GM18909 (cell line): ENCODE results near the gene FOXJ3.

Experiments used
- ATAC-seq: cut with Tn5 transposase; IDR thresholded peaks from one replicate; pipeline ENCODE4 v1.9.1; 2021; ENCODE audit warnings: mild to moderate bottlenecking; ENCODE audit not compliant: unreplicated experiment, poor library complexity

The FOXJ3 gene

DNA sequence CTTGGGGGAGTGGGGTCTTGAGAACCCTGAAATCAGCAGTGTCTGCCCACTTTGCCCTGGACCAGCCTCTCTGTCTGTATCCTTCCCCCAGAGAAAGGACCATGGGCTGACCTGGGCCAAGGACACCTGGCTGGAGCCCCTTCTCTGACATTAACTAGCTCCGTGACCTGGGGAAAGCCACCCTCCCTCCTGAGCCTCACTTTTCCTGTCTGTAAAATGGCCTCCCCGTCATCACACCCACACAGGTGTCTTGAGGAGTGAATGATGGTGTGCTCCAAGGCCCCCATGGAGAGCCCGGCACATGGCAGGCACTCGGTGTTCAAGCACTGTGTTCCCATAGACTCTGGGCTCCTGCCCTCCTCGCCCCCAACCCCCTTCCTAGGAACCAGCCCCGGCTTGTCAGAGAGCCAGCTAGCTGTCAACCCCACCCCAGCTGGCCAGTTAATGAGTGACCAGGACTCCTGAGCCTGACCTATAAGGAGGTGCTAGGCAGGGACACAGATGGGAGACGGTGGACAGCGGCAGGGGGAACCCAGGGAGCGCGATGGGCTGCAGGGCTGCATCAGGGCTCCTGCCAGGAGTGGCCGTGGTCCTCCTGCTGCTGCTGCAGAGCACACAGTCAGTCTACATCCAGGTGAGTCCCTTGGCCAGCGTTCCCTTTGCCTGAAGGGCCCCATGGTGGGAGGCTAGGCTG, 182.0 kb downstream of the FOXJ3 start, which contains the start of gene GUCA2B:
TSS of gene GUCA2B (plus strand) at position 504 of the 694 bp plus-strand sequence. CDS start at position 545, 41 bp downstream.
- no peak for ATAC-seq

DNA sequence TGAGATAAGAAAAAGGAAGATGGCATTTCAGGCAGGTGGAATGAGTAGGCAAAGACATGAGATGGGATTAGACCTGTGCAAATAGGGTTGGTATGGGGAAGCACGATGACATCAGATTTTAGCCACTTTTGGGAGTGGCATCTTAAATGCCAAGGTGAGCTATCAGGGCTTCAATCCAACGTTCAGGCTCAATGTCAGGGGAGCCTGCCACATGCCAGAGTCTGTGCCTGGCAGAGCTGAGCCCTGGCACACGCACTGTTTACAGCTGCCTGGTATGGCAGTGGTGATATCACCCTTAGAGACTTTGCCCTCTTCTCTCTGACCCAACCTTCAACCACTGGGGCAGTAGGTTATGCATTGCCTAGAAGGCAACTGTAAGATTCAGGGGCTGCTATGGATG, 182.9 kb downstream of the FOXJ3 start:
- no peak for ATAC-seq

DNA sequence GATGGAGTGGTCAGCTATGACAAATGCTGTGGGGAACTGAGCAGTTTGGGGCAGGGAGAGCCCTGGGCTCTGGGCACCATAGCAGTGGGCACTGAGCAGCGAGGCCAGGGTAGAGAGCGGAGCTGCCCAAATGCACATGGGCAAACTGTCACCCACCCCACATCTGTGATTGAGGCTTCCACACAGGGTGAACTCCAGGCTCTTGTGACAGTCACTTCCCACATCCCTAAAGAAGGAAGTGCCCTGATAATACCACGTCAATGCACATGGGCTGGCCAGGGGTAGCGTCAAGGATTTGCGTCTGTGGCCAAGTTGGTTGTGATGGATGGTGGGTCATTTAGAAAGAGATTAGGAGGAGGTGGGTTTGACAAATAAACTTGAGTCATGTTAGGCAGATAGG, 184.4 kb downstream of the FOXJ3 start:
- no peak for ATAC-seq

DNA sequence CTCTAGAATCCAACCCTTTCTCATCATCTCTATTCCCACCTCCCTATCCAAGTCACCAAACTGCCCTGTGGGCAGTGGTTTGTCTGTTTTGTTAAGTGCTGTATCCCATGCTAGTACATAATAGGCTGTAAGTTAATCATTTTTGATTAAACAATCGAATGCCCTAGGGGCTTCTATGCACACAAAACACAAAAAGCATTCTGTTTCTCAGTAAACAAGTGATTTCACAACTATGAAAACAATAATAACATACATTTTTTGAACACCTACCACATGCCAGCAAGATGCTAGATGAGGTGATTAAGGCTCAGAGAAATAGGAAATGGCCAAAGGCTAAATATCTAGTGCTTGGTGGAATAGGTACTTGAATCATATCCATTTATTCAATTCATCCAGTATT, 186.9 kb downstream of the FOXJ3 start:
- no peak for ATAC-seq

DNA sequence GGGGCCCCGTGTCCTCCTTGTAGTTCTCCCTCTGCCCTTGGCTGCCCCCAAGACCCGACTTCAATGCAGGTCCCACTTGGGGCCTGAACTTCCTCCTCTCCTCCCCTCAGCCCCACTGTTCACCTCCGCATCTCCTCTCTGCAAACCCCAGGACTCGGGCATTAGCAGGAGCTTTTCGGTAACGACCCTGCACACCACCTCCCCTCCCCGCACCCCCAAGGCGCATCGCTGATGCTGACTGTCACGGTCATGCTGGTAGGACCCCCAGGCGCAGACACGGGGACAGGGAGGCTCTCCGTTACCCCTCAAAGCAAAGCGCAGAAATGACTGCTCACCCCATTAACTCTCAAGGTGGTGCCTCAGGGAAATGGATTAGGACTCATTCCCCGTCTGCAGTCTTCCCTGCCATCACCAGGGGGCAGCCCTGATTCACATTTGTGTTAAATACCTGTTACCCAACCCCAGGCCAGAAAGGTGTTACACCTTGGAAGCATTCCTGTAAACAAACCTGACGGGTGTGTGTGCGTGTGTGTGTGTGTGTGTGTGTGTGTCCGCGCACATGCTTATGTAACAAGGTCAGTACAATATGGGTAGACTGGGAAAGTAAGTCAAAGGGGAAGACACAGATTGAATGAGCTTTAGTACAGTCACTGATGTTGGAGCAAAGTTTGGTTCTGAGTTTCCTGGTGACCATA, 188.3 kb downstream of the FOXJ3 start:
- ATAC-seq: no peak

DNA sequence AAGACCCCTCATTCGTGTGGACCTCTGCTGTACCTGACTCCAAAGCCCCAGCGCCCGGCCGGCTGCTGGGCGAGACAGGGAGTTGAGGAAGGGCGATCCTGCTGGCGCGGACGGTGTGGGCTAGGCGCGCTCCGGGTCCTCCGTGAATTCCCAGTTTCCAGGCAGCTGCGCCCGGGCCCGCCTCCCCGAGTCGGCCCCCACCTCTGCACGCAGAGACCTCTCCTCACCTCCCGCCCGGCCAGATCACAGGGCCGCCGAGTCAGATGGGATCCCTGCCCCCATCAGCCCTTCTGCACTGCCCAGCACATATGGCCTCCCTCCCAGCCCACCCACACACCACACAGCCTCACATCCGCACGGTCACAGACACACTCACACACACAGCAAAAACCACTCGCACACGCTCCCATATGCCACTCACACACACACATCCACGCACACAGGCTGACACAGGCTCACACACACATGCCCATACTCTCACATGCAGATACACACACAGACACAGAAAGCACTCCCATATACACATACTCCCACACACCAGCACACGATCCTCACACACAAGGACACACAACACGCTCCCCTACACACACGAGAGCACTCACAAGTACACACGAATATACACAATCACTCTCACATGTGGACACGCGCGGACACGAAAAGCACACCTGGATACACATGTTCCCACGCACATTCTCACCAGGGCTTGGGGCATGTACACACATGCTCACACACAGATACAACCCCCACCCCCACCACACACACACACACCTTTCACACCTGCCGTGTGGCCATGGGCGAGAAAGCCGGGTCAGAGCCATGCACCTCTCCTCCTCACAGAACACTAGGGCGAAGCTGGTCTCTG, 189.0 kb downstream of the FOXJ3 start:
- ATAC-seq: no peak

DNA sequence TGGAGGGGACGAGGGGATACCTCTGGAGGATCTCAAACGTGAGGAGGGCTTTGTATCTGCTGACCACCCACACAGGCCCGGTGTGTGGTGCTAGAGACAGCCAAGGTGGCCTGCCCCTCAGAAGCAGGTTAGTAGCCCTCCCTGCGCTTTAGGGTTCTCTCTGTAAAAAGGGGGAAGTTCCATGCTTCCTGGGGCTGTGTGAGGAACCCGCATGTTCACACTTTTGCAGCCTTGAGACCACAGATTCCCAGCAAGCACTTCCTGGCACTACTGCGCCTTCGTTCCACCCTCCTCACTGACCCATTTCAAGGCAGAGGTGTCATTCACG, 189.7 kb downstream of the FOXJ3 start:
- no peak for ATAC-seq

DNA sequence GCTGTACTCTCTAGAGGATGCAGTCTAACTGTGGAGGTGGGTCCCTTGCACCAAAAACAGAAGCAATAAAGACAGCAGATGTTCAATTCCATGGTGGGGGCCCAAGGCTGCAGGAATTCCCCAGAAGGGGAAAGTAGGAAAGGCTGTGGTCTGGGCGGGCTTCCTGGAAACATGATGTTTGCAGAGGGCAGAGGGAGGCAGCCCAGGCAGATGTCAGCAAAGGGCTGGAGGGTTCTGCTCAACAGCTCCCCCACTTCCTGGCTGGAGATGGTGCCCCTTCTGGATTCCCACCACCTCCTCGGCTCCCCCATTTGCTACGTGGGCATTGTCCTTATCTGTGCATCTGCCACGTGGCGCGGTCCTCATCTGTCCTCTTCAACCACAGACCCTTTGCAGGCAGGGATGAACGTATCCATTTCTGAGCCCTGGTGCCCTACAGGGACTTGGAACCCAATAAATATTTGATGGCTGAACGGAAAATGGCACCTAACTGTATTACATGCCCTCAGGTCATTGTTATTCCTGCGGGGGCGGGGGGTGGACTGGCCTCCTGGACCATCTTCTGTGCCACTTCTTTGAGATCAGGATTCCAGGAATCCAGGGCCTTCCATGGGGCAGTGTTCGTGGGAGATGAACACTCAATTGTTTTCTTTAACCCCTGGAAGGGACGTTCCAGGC, 190.2 kb downstream of the FOXJ3 start:
- ATAC-seq: no peak

DNA sequence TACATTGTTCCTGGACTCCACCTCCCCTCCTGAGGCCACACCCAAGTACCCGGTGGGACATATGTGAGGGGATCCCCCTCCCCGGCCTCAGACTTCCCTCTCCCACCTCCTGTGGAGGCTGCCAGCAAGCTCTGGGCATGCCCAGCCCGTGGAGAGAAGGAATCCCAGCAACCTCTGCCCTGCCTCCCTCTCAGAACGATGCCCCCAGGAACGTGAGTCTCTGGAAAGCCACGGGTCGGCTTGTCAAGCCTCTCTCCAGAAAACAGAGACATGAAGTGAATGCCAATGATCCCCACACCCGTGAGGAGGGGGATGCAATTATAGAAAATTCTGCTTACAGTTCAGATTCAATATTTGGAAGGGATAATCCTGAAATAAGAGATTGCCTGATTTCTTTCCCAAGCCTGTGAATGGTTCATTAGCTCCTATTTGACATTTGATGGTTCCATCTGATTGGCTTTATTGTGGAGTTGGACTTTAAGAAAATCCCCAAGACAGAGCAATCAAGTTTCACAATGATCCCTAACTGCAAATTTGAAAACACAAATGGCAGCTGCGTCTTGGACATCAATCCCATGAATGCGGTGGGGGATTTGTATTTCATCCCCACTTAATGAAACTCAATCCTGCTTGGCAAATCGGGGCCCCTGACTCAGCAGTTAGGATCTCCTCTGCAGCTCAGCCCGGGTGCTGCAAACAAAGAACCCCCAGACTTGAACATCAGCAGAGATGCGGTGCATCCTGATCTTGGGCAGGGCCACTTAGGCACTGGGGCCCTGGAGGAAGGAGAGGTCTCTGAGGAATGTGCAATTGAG, 190.9 kb downstream of the FOXJ3 start:
- no peak for ATAC-seq

DNA sequence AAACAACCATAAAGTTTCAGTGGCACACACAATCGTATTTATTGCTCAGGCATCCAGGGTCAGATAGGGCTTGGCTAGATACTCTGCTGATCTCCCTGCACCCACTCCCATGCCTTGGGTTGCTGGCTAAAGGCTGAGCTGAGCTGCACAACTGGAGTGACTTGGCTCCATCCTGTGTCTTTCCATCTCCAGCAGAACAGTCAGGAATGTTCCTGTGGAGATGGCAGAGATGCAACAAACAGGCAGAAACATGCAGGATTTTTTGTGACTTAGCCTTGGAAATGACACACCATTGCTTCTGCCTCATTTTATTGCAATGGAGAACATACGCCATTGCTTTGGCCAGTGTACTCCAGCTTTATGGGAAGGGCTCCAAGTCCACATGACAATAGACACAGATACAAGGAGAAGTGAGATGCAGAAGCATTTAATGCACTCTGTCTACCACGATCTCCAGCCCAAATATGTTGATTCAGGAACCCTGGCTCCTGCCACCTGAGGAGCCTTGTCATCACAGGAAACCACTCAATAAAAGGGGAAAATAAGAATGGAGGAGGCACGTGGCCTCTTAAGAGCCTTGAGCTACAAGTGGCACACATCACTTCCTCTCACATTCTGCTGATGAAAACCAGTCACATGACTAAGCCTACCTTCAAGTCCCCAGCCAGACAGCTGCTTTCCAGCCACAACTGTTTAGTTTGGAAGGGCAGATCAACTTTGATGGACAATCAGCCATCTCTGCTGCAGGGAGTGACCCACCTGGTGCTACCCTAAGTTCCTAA, 191.9 kb downstream of the FOXJ3 start:
- ATAC-seq: no peak

DNA sequence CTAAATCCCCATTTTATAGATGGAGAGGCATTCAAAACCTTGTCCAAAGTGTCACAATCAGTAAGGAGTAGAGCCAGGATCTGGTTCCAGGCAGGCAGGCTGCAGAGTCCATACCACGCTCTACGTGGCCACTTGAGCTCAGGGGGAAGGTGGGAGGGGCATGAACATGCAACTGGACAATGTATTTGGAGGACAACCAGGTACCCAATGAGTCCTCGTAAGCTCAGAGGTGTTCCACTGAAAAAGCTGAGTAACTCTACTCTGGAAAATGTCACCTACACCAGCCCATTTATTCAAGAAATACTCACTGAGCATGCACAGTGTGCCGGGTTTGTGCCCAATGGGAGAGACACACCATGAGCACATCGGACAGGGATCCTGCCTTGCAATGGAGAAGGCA, 193.1 kb downstream of the FOXJ3 start:
- no peak for ATAC-seq

DNA sequence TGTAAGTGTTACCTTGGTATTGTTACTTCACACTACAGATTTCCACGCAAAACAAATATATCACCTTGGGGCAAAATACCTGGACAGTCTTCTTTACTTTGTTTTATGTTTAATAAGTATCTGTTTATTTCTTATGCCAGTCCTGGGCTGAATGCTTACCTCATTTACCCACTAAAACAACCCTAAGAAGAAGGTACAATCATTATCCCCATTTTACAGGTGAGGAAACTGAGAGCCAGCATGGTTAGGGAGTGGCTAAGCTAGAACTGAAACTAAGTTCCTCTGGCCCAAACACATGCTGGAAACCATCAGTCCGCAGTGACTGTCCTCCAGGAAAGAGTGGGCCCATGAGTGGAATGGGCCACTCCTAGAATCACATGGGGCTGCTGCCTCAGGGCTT, 194.8 kb downstream of the FOXJ3 start:
- ATAC-seq: no peak

DNA sequence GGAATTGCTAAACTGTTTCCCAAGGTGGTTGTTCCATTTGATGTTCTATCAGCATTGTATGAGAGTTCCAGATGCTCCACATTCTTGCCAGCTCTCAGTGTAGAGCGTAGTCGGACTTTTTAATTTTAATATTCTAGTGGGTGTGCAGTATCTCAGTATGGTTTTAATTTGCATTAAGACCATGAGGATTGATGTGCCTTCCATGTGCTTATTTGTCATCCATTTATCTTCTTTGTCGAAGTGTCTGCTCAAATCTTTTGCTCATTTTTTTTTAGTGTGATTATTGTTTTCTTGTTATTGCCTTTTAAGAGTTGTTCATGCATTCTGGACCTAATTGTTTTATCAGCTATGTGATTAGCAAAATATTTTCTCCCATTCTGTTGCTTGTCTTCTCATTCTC, 195.6 kb downstream of the FOXJ3 start:
- ATAC-seq: no peak

DNA sequence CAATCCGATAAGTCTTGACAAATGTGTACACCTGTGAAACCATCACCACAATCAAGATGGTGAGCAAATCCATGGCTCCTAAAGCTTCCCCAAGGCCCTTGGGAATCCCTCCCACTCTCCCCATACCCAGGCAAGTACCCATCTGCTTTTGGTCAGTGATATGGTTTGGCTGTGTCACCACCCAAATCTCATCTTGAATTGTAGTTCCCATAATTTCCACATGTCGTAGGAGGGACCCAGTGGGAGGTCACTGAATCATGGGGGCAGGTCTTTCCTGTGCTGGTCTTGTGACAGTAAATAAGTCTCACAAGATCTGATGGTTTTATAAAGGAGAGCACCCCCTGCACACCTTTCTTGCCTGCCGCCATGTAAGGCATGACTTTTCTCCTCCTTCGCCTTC, 196.4 kb downstream of the FOXJ3 start:
- ATAC-seq: no peak

DNA sequence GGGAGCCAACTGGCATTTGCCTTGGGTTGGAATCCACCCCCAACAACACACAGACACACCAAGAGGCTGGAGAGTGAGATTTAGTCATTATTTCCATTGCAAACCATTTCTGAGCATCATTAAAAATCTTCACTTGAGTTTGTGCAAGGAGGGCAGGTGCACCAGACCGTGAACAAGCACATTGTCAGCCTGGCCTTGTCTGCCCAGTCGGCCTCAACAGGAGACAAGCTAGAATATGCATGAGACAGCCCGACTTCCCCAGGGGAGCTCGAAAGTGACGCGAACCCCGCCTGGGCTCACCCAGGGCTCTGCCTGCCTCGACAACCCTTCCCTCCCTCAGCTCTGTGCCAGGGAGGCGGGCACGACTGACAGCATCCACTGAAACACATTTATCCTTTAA, 197.3 kb downstream of the FOXJ3 start:
- ATAC-seq: no peak

DNA sequence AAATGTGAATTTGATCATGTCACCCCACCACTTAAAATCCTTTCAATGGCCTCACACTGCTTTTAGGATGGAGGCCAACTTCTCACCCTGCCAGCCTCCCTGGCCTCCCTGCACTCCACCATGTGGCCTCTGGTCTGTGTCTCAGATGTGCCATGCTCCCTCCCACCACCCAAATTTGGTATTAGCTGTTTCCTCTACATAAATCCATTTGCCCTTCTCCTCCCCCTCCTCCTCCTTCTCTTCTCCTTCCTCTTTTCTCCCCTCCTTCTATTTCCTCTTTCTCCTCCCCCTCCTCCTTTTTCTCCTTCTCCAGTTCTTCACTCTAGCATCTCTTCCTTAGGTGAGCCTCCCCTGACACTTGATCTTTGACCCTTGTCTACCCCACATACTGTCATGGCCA, 198.6 kb downstream of the FOXJ3 start:
- ATAC-seq: no peak

DNA sequence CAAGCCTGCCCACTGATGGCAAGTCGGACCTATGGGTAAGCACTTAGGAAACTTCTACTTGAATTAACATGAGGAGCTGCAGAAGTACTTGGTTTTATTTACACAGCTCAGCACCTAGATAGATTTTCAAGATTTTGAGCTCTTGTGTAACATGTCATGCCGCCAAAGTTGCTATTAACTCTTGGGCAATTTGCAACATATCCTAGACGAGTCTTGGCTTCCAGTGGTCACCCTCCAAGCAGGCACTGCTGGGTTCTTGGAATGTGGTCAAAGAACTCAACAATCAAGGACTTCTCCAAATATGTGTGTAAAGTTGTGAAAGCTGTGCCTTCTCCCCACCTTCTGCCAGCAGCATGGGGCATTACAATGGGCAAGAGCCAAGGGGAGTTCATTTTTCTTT, 199.6 kb downstream of the FOXJ3 start:
- ATAC-seq: no peak

DNA sequence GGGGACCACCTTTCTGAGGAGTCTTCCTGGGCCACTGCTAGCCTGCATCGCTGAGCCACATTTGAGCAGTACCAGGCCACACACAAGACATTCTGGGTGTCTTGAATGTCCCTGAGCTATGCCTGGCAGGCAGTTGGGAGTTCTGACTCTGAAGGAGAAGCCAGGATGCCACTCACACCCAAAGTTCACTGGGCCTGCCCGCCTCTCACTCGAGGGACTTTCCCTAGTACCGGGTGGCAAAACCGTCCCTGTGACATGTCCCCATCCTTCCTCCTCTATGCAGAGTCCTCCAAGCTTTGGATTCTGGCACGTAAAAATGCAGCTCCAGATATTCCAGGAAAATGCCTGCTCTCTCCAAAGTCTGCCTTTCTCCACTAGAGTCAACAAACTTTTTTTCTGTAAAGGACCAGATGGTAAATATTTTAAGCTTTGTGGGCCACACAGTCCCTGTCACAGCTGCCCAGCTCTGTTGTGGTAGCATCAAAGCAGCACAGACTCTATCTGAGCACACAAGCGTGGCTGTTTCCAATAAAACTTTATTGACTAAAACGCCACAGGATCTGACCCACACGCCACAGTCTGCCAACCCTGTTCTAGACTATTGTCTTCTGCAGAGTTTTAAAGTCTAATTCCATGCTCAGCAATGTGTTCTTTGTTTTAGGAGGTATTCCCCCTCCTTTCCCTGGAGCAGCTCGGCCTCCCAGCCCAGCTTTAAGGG, 201.1 kb downstream of the FOXJ3 start:
- ATAC-seq: no peak

DNA sequence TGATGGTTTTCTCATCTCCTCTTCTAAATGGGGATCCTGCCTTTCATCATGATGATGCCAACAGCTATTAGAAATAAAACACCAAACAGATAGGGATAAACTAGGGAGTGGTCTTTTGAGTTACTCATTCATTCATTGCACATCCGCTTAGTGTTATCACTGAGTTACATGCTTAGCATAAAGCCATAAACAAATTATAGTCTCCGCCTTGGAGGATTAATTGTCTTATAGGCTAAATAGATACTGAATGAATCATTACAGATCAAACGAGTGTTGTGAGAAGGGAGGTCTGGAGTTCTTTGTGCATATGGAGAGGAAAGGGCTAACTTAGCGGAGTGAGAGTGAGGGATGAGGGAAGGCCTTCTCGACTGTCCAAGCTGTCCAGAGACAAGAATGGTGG, 201.6 kb downstream of the FOXJ3 start:
- no peak for ATAC-seq
